MCF 10A (cell line): ENCODE results near the gene KIF5B. TPM values are rescaled to one million over a fixed set of nuclear protein-coding genes. Genes with fewer than 3 reads are reported as not detected.
"Not testable (repeated sequence)": the region's sequence is repeated elsewhere in the genome, so short reads cannot be mapped to it uniquely, and the experiment has no call there.

Source experiments
- BruUV-seq: library from RNA; stranded (reverse); fragments of 400-500 nt; replicated peaks from 2 replicates; lab custom pipeline; 2021; lab: Mats Ljungman, UMichigan
- CTCF ChIA-PET: fragments of 300-600 bp; sonication (Branson Sonifier 250); formaldehyde crosslinking; extraction: SDS; loops from one replicate; lab custom pipeline; 2021; ENCODE audit warnings: antibody characterized with exemption, inconsistent platforms; lab: Yijun Ruan, JAX
- POLR2A ChIA-PET: fragments of 300-600, 350-650 bp; sonication (Branson Sonifier 250); formaldehyde crosslinking; extraction: SDS; loops from one replicate; lab custom pipeline; 2020; ENCODE audit warnings: antibody characterized with exemption, inconsistent platforms; lab: Yijun Ruan, JAX
- DNase-seq: peaks from one replicate; pipeline ENCODE4 v3.0.0-alpha.2; 2018; ENCODE audit not compliant: unreplicated experiment
- H3K27ac Mint-ChIP-seq: one replicate; pipeline ENCODE4 v1.8.0; 2022; ENCODE audit warnings: mild to moderate bottlenecking, low read depth, mixed read lengths; ENCODE audit not compliant: unreplicated experiment
- H3K27me3 Mint-ChIP-seq: one replicate; pipeline ENCODE4 v1.8.0; 2022; ENCODE audit warnings: mixed read lengths; ENCODE audit not compliant: insufficient read depth, unreplicated experiment
- H3K36me3 Mint-ChIP-seq: one replicate; pipeline ENCODE4 v1.8.0; 2022; ENCODE audit warnings: mild to moderate bottlenecking, moderate library complexity, mixed read lengths; ENCODE audit not compliant: insufficient read depth, unreplicated experiment
- H3K4me1 Mint-ChIP-seq: one replicate; pipeline ENCODE4 v1.8.0; 2022; ENCODE audit warnings: mixed read lengths; ENCODE audit not compliant: insufficient read depth, unreplicated experiment
- H3K4me3 Mint-ChIP-seq: one replicate; pipeline ENCODE4 v1.8.0; 2022; ENCODE audit warnings: mild to moderate bottlenecking, moderate library complexity, mixed read lengths; ENCODE audit not compliant: unreplicated experiment
- H3K9me3 Mint-ChIP-seq: one replicate; pipeline ENCODE4 v1.8.0; 2022; ENCODE audit warnings: mixed read lengths; ENCODE audit not compliant: unreplicated experiment
- CTCF ChIP-seq: fragments of 200-600 bp; IDR thresholded peaks from one replicate; pipeline ENCODE4 v1.8.0; 2022; ENCODE audit warnings: antibody characterized with exemption, mild to moderate bottlenecking; ENCODE audit not compliant: unreplicated experiment
- intact Hi-C: fragments of 100-400 bp; cut with micrococcal nuclease; formaldehyde crosslinking; loops from 2 replicates; pipeline ENCODE4 v1.14.1; 2022
- total RNA-seq: library from RNA; stranded (reverse); gene quantifications from 2 replicates; pipeline ENCODE4 v1.2.3, GENCODE V29; 2022

The KIF5B gene
- total RNA-seq, 1 experiment from 2014 or later, result 150 TPM

GRCh38 chr10:31980471-31980870 lies 75.8 kb downstream of the KIF5B start:
- H3K4me1 Mint-ChIP-seq, result peaks cover 6% of the 10 kb centered on the region
- no peak overlapping the region for H3K27ac Mint-ChIP-seq
- no peaks in the 10 kb centered on the region for H3K27me3 Mint-ChIP-seq
- DNase-seq, result no peak
- intact Hi-C loops, result no loop called here
- H3K9me3 Mint-ChIP-seq, result no peaks in the 10 kb centered on the region
- H3K4me3 Mint-ChIP-seq, result no peak overlapping the region
- peaks cover 5% of the 10 kb centered on the region for H3K36me3 Mint-ChIP-seq
- no TSS peak for BruUV-seq
- ChIA-PET CTCF (interaction anchor here (1.5 kb wide), 1 partner anchor 25 kb away, joined by 4 read pairs; no protein-coding TSS in a partner anchor), POLR2A (no interaction called here)
- no peak for TF ChIP-seq CTCF

- H3K4me3 Mint-ChIP-seq, H3K9me3 Mint-ChIP-seq, H3K36me3 Mint-ChIP-seq, H3K27me3 Mint-ChIP-seq, CTCF ChIA-PET, H3K4me1 Mint-ChIP-seq, H3K27ac Mint-ChIP-seq, intact Hi-C loops, DNase-seq, BruUV-seq: not testable (repeated sequence)
- POLR2A ChIA-PET, result interaction anchor here (0.8 kb wide), 1 partner anchor 14 kb away, joined by 3 read pairs; no protein-coding TSS in a partner anchor
Observed at GRCh38 chr10:31979071-31979470, 77.2 kb downstream of the KIF5B start.

GRCh38 chr10:31978156-31978483 lies 78.1 kb downstream of the KIF5B start:
- POLR2A ChIA-PET, result interaction anchor here (0.7 kb wide), 1 partner anchor 175 kb away, joined by 3 read pairs; no protein-coding TSS in a partner anchor
- H3K4me1 Mint-ChIP-seq, result peaks cover 6% of the 10 kb centered on the region
- no peaks in the 10 kb centered on the region for H3K9me3 Mint-ChIP-seq
- no TSS peak for BruUV-seq
- DNase-seq, result no peak
- no peak overlapping the region for H3K4me3 Mint-ChIP-seq
- no peaks in the 10 kb centered on the region for H3K27me3 Mint-ChIP-seq
- no peak for TF ChIP-seq CTCF
- CTCF ChIA-PET, result no interaction called here
- H3K27ac Mint-ChIP-seq, result no peak overlapping the region
- intact Hi-C loops, result no loop called here
- peaks cover 5% of the 10 kb centered on the region for H3K36me3 Mint-ChIP-seq

GRCh38 chr10:31977440-31978155 lies 78.6 kb downstream of the KIF5B start:
- no peak for TF ChIP-seq CTCF
- H3K4me3 Mint-ChIP-seq, result no peak overlapping the region
- H3K27me3 Mint-ChIP-seq, result no peaks in the 10 kb centered on the region
- no peaks in the 10 kb centered on the region for H3K9me3 Mint-ChIP-seq
- H3K36me3 Mint-ChIP-seq, result peaks cover 5% of the 10 kb centered on the region
- CTCF ChIA-PET, result no interaction called here
- POLR2A ChIA-PET, result interaction anchor here (0.5 to 0.7 kb wide), 2 partner anchors 9 to 175 kb away, joined by 3 read pairs; no protein-coding TSS in a partner anchor
- no TSS peak for BruUV-seq
- intact Hi-C loops, result no loop called here
- H3K4me1 Mint-ChIP-seq, result peaks cover 6% of the 10 kb centered on the region
- no peak overlapping the region for H3K27ac Mint-ChIP-seq
- DNase-seq, result peak; percentile 24
